ENCODE data around the gene LY6G6F.

The LY6G6F gene

DNA sequence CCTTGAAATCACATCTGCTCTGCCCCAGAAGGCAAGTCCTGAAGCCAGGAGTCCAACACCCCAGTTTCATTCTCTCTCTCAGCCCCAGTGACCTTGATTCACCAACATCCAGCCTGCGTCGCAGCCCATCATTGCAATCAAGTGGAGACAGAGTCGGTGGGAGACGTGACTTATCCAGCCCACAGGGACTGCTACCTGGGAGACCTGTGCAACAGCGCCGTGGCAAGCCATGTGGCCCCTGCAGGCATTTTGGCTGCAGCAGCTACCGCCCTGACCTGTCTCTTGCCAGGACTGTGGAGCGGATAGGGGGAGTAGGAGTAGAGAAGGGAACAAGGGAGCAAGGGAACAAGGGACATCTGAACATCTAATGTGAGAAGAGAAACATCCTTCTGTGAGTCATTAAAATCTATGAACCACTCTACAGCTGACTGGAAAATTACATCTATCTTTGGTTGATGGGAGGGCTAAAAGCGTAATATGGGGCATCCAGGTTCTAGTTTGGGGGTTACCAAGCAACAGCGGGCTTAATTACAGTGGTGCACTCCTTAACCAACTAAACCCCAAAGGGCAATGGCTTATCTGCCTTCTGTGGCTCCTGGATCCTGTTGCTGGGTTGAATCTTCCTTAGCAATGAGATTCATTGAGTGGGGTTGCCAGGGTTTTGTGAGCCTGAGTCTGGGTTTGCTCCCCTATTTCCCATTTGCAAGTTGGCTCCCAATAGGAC, 11.0 kb downstream of the LY6G6F start:
- Histone ChIP-seq H3K9me3 (ENCODE audit: low read length) (no peaks in the 10 kb centered on the region), H3K4me3 (ENCODE audit: low read length) (no peak overlapping the region), H2AFZ (ENCODE audit: low read depth, low read length) (no peak overlapping the region), H3K36me3 (ENCODE audit: insufficient read depth, low read length) (no peaks in the 10 kb centered on the region), H3K27me3 (ENCODE audit: insufficient read depth, low read length) (no peaks in the 10 kb centered on the region), H3K4me1 (ENCODE audit: insufficient read depth, low read length) (peaks cover 14% of the 10 kb centered on the region)

GRCh38 chr6:31718265-31718664, 11.6 kb downstream of the LY6G6F start:
- Histone ChIP-seq H3K4me3 (ENCODE audit: low read length) (no peak overlapping the region), H3K4me1 (ENCODE audit: insufficient read depth, low read length) (peaks cover 13% of the 10 kb centered on the region), H3K9me3 (ENCODE audit: low read length) (no peaks in the 10 kb centered on the region), H2AFZ (ENCODE audit: low read depth, low read length) (no peak overlapping the region), H3K36me3 (ENCODE audit: insufficient read depth, low read length) (no peaks in the 10 kb centered on the region), H3K27me3 (ENCODE audit: insufficient read depth, low read length) (no peaks in the 10 kb centered on the region)

- H3K36me3 ChIP-seq (ENCODE audit: insufficient read depth, low read length) = no peaks in the 10 kb centered on the region
- H2AFZ ChIP-seq (ENCODE audit: low read depth, low read length) = no peak overlapping the region
- H3K27me3 ChIP-seq (ENCODE audit: insufficient read depth, low read length) = no peaks in the 10 kb centered on the region
- H3K9me3 ChIP-seq (ENCODE audit: low read length) = no peaks in the 10 kb centered on the region
- H3K4me3 ChIP-seq (ENCODE audit: low read length) = no peak overlapping the region
- H3K4me1 ChIP-seq (ENCODE audit: insufficient read depth, low read length) = peaks cover 5% of the 10 kb centered on the region
These were observed 12.3 kb downstream of the LY6G6F start for GRCh38 chr6:31719001-31719400.

DNA sequence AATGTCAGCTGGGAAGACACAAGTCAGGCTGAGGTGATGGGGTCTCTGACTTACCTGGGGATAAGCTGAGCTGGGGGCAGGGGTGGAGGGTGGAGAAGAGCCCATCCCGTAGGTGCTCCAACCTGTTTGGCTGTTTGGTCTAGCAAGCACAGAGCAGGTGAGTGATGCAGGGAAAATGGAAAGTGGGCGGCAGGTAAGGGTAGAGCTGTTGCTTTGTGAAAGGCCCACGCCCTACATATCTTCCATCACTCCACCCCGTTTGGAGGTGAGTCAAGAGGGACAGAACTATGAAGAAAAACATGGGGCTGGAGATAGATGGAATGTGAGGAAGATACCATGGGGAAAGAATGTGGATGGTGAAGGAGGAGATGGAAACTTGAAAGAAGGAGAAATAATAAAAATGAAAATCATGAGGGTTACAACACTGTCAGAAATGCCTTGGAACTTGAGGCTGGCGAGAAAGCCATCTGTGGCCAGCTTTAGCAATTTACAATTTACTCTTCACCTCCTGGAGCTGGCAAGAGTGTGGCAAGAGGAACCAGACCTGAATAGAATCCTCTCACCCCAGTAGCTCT, 13.6 kb downstream of the LY6G6F start:
- Histone ChIP-seq H2AFZ (ENCODE audit: low read depth, low read length) (no peak overlapping the region), H3K36me3 (ENCODE audit: insufficient read depth, low read length) (peaks cover 3% of the 10 kb centered on the region), H3K9me3 (ENCODE audit: low read length) (no peaks in the 10 kb centered on the region), H3K27me3 (ENCODE audit: insufficient read depth, low read length) (no peaks in the 10 kb centered on the region), H3K4me3 (ENCODE audit: low read length) (no peak overlapping the region), H3K4me1 (ENCODE audit: insufficient read depth, low read length) (no peaks in the 10 kb centered on the region)

- Histone ChIP-seq H3K4me3 (ENCODE audit: low read length) (no peak within 1 kb of the TSS), H2AFZ (ENCODE audit: low read depth, low read length) (no peak within 1 kb of the TSS), H3K27me3 (ENCODE audit: insufficient read depth, low read length) (no peaks in the 10 kb centered on the region), H3K4me1 (ENCODE audit: insufficient read depth, low read length) (no peaks in the 10 kb centered on the region), H3K36me3 (ENCODE audit: insufficient read depth, low read length) (peaks cover 12% of the 10 kb centered on the region), H3K9me3 (ENCODE audit: low read length) (no peaks in the 10 kb centered on the region)
These were observed 14.8 kb downstream of the LY6G6F start, which contains the start of gene LY6G6C for GRCh38 chr6:31721351-31722020. LY6G6C (minus strand) TSS chr6:31721746; CDS start chr6:31721679, 67 bp downstream.

- Histone ChIP-seq H3K27me3 (ENCODE audit: insufficient read depth, low read length) (no peaks in the 10 kb centered on the region), H3K9me3 (ENCODE audit: low read length) (no peaks in the 10 kb centered on the region), H3K4me1 (ENCODE audit: insufficient read depth, low read length) (no peaks in the 10 kb centered on the region), H2AFZ (ENCODE audit: low read depth, low read length) (no peak overlapping the region), H3K4me3 (ENCODE audit: low read length) (no peak overlapping the region), H3K36me3 (ENCODE audit: insufficient read depth, low read length) (peaks cover 19% of the 10 kb centered on the region)
These were observed 15.5 kb downstream of the LY6G6F start for GRCh38 chr6:31722173-31722572.

- no peaks in the 10 kb centered on the region for H3K27me3 ChIP-seq (ENCODE audit: insufficient read depth, low read length)
- H3K4me3 ChIP-seq (ENCODE audit: low read length) = no peak within 1 kb of the TSS
- H2AFZ ChIP-seq (ENCODE audit: low read depth, low read length) = no peak within 1 kb of the TSS
- no peaks in the 10 kb centered on the region for H3K9me3 ChIP-seq (ENCODE audit: low read length)
- H3K4me1 ChIP-seq (ENCODE audit: insufficient read depth, low read length) = no peaks in the 10 kb centered on the region
- peaks cover 31% of the 10 kb centered on the region for H3K36me3 ChIP-seq (ENCODE audit: insufficient read depth, low read length)
These were observed 16.7 kb downstream of the LY6G6F start, which contains the start of gene MPIG6B for GRCh38 chr6:31723245-31723979. MPIG6B (plus strand) TSS chr6:31723373; CDS start chr6:31723384, 11 bp downstream.

- peaks cover 33% of the 10 kb centered on the region for H3K36me3 ChIP-seq (ENCODE audit: insufficient read depth, low read length)
- peaks cover 7% of the 10 kb centered on the region for H3K4me1 ChIP-seq (ENCODE audit: insufficient read depth, low read length)
- no peaks in the 10 kb centered on the region for H3K27me3 ChIP-seq (ENCODE audit: insufficient read depth, low read length)
- no peak overlapping the region for H2AFZ ChIP-seq (ENCODE audit: low read depth, low read length)
- H3K4me3 ChIP-seq (ENCODE audit: low read length) = no peak overlapping the region
- H3K9me3 ChIP-seq (ENCODE audit: low read length) = no peaks in the 10 kb centered on the region
These were observed 17.5 kb downstream of the LY6G6F start for GRCh38 chr6:31723980-31724691.

DNA sequence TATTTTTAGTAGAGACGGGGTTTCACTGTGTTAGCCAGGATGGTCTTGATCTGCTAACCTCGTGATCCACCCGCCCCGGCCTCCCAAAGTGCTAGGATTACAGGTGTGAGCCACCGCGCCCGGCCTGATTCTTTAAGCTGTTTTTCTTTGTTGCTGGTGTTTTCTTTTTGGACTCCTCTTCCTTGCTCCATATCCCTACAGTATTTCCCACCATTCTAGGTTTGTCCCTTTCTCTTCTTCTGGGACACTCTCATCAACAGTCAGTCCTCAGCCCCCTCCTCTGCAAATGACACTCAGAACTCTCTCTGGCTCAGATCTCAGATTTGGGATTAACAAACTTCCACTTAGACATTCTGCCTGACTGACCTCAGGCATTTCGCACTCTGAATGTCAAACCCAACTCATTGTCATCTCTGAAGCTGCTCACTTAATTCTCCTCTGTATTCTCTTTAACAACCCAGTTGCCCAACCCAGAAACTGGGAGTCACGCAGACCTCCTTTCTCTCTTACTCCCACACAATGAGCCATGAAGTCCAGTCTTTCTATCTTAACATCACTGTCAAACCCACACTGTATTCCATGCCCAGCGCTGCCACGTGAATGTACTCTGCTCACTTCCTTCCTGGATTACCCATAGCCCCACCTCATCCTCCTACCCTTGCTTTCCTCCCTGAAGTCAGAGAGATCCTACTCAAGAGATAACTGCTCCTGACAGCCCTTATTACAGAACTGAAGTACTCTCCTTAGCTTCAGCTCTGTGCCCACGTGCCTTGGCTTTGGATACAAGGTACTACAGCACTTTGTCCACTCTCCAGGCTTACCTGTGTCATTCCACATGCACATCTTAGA, 19.1 kb downstream of the LY6G6F start:
- Histone ChIP-seq H3K36me3 (ENCODE audit: insufficient read depth, low read length) (peaks cover 35% of the 10 kb centered on the region), H3K4me1 (ENCODE audit: insufficient read depth, low read length) (peaks cover 13% of the 10 kb centered on the region), H2AFZ (ENCODE audit: low read depth, low read length) (no peak overlapping the region), H3K4me3 (ENCODE audit: low read length) (no peak overlapping the region), H3K27me3 (ENCODE audit: insufficient read depth, low read length) (no peaks in the 10 kb centered on the region), H3K9me3 (ENCODE audit: low read length) (no peaks in the 10 kb centered on the region)

- Histone ChIP-seq H3K4me3 (ENCODE audit: low read length) (no peak overlapping the region), H2AFZ (ENCODE audit: low read depth, low read length) (no peak overlapping the region), H3K4me1 (ENCODE audit: insufficient read depth, low read length) (peaks cover 16% of the 10 kb centered on the region), H3K36me3 (ENCODE audit: insufficient read depth, low read length) (peaks cover 46% of the 10 kb centered on the region), H3K9me3 (ENCODE audit: low read length) (no peaks in the 10 kb centered on the region), H3K27me3 (ENCODE audit: insufficient read depth, low read length) (no peaks in the 10 kb centered on the region)
These were observed 20.5 kb downstream of the LY6G6F start for GRCh38 chr6:31727034-31727716.

- Histone ChIP-seq H3K36me3 (ENCODE audit: insufficient read depth, low read length) (peaks cover 49% of the 10 kb centered on the region), H3K9me3 (ENCODE audit: low read length) (no peaks in the 10 kb centered on the region), H3K4me1 (ENCODE audit: insufficient read depth, low read length) (peaks cover 16% of the 10 kb centered on the region), H2AFZ (ENCODE audit: low read depth, low read length) (no peak overlapping the region), H3K4me3 (ENCODE audit: low read length) (peak overlapping the region; percentile 87), H3K27me3 (ENCODE audit: insufficient read depth, low read length) (no peaks in the 10 kb centered on the region)
These were observed 21.3 kb downstream of the LY6G6F start for GRCh38 chr6:31727717-31728671.
